ENCODE measurements around the gene SCAP.

SCAP gene

DNA sequence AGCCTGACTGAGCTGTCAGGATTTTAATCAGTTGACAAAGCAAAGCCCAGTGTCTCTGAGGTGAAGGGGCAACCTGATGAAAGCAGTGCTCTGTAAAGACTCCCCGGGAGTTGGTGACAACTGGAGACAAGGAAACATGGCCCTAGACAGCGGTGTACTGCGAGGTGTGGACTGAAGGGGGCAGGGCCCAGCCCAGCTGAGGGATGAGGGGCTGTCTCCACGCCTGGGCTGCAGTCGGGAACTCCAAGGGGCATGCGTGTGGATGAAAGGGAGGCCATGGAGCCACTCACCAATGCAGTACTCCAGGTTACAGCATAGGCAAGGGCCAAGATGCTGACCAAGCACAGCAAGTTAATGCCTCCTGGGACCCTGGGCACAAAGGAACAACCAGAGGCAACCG is 45.1 kb downstream of the SCAP start:
- no peak for DNase-seq (ENCODE audit: low read depth)

DNA sequence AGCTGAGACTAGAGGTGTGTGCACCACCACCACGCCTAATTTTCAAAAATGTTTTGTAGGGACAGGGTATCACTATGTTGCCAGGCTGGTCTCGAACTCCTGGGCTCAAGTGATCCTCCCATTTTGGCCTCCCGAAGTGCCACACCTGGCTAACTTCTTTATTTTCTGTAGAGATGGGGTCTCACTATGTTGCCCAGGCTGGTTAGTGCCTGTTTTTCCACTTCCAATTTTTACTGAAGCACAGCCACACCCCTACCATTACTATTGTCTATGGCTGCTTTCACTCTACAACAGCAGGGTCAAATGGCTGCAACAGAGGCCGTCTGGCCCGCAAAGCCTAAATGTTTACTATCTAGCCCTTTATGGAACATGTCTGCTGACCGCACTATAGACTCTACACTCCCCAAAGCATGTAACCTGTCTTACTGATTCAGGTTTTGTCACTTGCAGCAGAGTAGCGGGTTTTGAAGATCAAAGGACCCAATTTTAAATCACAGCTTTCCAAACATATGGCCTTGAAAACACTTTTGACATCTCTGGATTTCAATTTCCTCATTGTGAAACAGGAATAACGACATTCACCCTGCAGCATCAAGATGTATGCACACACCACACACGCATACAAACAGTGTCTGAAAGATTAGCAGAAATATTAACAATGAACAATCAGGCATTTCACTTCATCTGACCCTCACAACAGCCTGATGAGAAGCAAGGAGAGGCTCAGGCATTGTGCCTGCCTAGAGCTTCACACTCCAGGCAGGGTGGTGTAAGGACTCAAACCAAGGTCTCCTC is 46.1 kb downstream of the SCAP start:
- no peak for DNase-seq (ENCODE audit: low read depth)

DNA sequence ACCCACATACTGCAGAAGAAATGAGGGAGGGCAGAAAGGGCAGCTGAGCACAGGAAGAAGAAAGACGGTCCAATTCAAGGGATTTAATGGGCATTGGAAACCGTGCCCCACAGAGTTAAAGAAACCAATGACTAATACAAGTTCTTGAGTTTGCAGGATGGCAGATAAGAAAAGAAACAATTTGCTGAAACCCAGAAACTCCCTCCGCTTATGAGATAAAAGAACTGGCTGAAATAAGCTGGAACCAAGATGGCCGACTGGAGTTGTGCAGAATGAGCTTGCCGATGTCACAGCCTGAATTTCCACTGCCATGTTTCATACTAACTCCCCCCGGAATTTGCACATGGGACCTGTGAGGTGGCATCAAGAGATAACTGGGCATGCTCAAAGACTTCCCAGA is 47.1 kb downstream of the SCAP start:
- DNase-seq (ENCODE audit: low read depth): no peak

DNA sequence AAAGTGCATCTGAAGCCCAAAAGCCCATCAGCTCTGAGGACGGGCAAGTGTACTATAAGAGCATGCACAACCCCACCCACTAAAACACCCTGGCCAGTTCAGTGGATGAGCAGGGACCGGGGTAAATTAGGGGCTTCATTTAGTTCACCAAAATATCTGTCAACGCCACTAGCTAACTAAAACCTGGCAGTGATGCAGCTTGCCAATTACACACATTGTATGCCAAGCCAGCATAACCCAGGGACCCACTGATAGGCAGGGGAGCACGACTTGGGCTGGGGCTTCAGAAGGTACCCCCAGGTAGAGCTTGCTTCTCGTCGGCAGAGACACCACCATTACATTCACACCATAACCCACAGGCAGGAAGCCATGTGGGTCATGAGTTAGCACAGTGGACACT is 47.9 kb downstream of the SCAP start:
- no peak for DNase-seq (ENCODE audit: low read depth)

DNA sequence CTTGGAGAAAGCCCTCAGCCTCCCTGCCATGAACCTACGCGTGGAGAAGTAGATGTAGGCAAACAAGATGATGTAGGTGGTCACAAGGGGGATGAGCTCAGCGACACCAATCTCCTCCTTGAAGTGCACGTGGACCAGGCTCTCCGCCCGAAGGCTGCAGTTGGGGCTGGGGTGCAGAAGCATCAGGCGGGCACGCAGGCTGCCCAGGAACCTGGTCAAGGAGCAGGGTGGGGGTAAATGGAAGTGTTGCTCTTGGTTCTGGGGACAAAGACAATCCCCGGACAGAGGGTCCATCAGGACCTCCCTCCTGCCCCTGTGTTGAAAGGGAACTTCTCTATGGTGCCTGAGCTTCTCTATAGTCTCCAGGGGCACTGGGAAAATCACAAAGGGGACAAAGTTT is 49.8 kb downstream of the SCAP start:
- no peak for DNase-seq (ENCODE audit: low read depth)

DNA sequence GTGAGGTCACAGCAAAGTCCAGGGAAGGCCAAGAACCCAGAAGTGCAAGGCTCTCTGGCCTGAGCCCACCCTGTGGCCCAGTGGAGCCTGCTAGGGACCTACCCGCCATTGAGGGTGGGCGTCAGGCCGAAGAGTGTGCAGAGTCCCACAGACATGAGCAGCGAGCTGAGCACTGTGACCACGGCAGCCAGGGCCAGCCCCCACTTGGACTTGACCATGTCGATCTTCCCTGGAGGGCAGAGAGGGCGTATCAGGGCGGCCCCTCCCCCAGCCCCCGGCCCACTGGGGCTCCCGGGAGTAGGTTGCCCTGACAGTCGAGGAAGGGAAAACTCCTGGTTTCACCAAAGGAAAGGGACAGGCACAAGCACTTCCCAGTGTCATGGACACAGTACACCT is 50.4 kb downstream of the SCAP start:
- no peak for DNase-seq (ENCODE audit: low read depth)

DNA sequence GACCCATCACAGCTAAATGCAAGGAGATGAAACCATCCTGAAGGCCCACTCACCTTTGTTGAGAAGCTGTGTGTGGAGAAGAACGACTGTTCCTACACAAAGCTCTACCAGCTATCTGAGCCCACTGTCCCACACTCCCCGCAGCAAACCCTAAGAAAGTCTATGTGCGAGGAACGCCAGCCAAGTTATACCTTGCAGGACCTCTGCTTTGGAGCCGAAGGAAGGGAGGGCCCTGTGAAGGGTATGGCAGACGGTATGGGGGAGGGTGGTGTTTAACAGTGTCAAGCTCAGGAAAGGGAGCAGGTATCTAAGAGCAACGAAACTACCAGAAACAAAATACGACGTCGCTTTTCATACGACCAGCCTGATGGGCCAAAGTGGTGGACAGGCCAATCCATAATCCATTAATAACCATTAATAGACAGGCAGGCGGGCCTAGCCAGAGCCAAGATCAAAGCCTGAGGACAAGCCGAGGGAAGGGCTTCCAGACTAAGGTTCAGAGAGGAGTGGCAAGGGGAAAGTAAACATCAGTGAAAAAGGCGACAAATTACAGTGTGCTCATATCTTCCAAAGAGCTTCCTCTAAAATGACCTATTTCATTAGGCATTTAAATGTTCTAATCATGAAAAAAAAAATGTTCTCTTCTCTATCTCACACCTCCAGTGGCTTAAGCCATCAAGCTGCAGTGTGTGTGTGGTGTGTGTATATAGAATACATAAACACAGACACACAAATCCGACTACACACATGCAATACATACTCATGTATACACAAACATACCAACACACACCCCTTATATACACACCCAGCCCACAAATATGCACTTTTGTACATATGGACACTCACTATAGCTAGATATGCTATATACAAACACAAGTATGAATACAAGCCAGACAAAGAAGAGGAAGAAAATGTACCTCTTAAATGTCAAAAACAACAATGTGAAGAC is 51.0 kb downstream of the SCAP start:
- no peak for DNase-seq (ENCODE audit: low read depth)

DNA sequence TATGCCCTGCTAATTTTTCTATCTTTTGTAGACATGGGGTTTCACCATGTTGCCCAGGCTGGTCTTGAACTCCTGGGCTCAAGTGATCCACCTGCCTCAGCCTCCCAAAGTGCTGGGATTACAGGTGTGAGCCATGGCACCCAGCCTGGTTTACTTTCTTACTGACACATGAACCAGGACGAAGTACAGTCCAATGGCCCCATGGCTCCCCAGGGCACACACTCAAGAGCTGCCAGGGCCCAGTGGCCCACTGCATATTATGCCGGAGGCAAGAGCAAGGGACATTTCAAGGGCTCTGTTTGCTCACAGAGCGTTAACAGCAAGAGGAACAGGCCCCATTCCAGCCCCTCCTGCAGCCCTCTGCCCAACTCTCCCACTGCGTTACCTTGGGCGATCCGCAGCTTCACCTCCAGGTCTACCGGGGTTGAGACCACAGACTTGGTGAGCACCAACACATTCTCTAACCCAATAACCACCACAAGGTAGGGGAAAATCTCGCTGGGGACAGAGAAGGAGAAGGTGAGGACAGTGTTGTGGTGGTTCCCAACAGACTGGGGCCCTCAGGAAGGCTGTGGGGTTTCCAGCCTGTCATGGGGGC is 52.1 kb downstream of the SCAP start:
- DNase-seq (ENCODE audit: low read depth): no peak

DNA sequence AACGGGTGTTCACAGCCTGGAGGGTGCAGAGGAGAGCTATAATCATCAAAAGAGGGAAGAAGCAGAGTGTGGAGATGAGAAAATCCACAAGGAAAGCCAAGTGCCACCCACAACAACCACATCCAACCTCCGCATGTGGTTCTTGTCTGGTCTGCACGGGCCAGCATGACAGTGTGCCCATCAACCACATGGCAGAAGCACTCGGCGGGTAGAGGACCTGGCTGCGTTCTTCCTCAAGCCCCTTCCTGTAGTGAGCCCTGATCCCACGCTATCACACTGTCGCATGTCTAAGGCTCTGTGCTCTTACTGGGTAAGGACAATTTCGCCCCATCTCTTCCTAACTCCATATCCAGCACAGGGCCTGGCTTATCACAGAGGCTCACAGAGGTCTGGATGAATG is 53.0 kb downstream of the SCAP start:
- DNase-seq (ENCODE audit: low read depth): no peak

DNA sequence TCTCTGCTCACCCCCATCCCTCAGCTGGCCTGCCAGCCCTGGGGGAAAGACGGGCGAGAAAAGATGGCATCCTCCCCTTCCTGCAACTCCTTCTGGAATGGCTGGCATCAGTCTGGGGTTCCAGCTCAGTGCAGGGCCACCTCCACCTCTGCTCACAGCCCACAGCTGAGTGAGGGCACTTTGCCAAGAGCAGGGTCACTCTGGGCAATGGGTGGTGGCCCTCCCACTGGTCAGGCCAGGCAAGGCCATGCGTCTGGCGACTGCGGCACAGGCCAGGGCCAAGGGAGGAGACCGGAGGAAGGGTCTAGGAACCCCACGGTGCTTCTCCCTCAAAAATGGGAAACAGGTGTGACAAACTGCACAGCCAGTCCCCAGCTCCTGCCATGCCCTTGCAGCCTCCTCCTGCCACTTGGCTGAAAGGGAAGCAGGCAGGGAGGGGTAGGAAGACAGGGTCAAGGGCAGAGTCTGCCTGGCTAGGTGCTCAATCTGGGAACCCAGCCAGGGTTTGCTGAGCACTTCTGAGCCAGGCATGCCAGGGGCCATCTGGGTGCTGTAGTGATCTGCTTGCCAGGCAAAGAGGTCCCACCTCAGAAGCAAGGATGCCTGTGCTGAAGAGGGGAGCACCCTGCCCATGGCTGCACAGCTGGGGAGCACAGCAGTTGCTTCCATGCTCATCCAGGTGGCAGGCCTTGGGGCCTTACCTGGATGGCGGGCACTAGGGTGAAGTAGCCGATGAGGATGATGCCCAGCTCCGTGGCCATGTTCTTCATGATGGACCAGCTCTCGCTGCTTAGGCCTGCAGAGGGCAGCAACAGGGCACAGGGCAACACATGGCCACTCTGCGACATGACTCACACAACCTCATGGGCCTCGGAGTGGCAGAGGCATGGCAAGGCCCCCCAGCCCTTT is 53.7 kb downstream of the SCAP start:
- peak; percentile 20 for DNase-seq (ENCODE audit: low read depth)

DNA sequence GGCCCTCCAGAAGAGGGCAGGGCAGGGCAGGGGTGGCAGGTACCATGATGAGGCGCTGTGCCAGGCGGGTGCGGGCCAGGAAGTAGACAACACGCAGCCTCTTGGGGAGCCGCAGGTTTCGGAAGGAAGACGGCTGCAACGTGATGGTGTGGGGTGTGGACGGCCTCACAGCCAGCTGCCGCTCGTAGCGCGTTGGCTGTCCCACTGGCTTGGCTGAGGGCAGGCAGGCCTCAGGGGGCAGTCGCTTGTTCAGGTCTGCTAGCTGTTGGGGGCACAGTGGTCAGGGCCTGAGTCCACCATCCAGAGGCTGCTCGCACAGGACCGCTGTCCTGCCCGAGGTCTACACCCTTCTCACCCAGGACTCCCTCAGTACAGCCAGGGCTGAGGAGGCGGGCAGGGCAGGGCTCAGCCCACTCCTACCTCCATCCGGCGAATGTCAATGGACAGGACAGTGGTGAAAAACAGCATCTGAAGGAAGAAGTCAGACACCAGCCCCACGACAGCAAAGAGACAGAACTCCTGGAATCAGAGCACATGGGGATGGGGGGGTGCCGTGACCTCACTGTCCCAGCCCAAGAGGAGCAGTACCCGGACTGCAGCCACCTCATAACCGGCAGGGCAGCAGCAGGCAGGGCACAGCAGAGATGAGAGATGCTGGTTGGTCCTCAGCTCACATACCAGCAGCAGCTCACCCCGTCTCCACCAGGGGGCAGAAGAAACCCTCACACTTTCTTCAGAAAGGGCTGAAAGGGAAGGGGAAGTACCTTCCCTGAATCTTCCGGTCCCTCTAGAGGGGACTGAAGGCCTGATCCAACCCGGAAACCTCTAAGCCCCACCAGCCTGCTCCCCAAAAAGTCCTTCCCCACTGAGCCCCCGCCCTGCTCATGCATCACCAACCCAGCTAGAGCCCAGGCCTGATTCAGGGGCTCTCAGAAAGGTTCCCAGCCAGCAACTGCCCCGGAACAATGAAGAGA is 54.9 kb downstream of the SCAP start:
- peak; percentile 78 for DNase-seq (ENCODE audit: low read depth)

DNA sequence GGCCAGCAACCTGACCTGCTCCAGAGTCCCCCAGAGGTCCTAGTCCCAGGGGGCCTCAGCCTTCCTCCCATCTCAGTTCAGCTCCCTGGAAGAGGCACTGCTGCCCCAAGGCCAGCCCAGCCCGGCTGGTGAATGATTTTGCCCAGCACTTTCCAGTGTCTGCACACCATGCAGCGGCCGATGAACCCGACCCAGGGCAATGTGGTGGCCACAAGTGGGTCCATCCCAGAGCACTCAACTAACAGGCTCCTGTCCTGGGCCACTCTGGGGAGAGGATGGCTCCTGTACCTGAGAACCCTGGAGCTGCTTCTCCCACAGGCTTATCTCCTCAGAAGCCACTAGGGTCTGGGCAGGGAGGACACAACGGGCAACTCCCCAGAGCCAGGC is 55.7 kb downstream of the SCAP start:
- no peak for DNase-seq (ENCODE audit: low read depth)

DNA sequence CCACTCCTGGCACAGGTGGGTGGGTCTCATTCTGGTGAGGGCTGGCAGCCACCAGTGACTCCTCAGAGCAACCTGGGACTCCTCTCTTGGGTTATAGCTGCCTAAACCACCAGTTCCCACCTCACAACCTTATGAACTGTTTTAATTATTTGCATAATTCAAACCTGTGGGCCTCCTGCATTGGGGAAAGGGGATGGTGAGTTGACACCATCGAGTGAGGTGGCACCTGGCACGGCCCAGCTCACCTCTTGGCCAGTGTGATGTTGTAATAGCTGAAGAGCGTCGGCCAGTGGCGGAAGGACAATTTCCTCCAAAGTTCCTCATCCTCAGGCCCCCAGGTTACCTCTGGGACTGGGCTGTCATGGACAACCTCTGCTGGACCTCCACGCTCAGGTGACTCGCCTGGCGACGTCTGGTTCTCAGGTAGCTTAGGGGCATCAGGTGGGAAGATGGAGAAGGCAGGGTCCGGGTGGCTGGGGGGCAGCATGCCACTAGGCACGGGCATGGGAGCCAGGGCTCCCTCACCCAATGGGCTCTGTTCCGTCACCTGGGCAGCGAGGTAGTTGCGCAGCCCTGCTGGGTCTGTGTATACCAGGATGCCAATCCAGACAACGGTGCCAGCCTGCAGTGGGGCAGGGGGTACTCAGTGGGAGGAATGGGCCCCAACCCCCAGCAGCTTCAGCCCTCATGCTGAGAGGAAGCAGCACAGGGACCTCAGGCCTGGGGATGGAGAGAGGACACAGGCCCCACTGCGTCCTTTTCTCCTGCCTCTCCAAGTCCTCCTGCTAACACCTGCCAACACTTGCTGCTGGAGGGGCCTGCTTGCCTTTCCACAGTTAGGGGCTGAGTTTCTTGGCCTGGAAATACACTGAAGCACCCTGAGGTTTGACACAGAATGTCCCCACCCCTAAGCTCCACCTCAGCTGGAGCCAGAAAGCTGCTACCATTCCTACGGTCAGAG is 56.4 kb downstream of the SCAP start:
- no peak for DNase-seq (ENCODE audit: low read depth)

DNA sequence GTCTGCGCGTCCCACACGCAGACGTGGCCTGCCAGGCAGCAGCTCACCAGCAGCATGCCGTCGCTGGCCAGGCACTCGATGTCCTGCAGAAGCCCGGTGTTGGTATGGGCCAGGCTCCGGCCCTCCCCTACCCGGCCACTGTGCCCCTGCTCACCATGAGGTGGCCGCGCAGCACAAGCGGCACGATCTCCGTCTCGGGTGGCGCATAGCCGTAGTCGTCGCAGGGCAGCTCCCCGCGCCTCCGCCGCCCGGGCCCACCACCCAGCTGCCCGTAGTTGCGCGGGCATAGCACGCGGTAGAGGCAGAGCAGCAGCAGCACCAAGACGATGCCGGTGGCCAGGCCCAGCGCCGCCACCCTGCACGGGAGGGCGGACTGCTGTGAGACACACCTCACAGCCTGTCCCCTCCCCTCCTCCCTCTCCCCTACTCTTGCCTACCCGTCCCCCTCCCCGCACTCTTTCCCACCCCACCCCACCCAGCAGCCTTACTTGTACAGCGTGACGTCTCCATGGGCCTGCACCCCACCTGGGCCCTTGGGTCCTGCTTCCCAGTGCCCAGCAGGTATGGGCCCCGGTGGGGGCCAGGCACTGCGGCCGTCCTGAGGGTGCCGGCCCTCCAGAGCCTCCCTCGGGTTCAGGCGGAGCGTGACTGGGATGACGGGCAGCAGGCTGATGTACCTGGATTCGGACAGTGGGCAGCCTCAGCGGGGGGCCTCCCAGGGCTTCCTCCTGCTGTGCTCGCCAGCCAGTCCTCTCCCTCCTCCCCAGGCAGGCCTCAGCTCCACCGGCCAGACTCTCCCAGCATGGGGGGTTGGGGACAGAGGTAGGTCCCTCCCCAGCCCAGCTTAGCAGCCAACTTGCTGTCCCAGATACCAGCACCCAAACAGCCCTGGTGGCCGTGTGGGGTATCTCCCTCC is 57.3 kb downstream of the SCAP start:
- no peak for DNase-seq (ENCODE audit: low read depth)

DNA sequence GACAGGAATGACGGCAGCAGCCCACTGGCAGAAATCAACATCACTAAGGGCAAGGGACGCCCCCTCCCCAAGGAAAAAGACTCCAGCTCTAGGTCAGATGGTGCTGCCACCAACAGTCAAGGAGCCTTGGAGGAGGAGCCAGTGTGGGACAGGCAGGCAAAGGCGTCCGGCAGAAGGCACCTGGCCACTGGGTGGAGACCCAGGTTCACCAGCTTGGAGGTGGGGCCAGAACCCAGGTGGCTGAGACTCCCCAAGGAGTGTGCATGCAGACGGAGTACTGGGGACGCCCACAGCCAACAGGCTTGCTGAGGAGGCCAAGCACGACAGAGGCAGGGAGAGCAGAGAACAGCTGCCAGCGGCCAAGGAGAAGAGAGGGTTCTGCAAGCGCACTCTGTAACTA is 59.7 kb downstream of the SCAP start:
- DNase-seq (ENCODE audit: low read depth): no peak

DNA sequence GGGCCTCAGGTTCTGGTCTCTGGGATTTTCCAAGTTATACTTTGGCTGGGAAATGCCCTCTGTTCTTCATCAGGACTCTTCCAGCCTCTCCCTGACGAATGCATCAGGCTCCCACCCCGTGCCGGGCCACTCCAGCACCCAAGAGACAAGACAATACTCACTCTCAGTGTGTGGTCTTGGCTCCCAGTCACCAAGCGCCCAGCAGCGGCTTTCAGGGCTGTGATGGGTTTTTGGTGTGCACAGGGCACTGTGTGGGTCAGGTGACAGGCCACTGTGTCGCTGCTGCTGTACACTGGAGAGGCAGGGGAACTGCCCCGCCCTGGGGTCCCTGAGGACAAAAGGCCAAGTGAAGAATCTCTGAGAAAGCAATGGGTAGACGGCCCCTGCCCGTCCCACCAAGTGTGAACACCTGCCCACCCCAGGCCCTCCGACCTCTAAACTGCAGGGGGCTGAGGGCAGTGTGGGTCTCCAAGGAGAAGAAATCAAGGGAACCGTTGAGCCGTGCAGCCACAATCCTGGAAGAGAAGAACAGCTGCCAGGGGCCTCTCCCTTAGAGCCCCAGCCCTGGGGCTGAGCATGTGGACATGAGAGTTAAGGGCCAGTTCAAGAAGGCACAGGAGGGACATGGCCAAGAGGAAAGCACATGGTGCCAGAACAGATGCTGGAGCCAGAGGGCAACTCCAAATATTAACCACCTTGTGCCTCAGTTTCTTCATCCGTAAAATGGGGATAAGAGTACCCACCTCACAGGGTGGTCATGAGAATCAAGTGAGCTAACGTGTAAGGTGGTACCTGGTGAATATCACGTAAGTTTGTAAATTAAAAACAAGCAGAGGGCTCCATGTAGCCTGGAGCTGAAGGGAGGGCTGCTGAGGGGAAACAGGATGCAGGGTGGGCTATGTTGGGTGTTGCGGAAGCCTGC is 60.8 kb downstream of the SCAP start:
- DNase-seq (ENCODE audit: low read depth): no peak

DNA sequence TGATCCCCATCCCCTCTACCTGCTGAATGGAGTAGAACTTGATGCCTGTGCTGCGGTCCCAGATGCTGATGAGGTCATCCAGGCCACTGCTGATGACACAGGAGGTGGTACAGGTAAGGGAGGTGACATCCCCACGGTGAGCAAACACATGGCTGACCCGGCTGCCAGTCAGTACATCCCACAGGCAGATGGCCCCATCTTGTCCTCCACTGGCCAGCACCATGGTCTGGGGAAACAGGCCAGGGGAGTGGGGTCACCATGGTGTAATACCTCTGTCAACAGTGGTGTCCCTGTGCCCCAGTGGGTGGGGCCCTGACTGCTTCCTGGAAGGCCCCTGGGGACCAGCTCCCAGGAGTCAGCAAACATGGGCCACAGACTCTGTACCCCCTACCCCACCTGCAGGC is 61.6 kb downstream of the SCAP start:
- no peak for DNase-seq (ENCODE audit: low read depth)
